Caki2 (cell line): Measurements from ENCODE around the gene VWA3A. TPM values are rescaled to one million over a fixed set of nuclear protein-coding genes. Genes with fewer than 3 reads are reported as not detected.
"Not testable (repeated sequence)": the region's sequence is repeated elsewhere in the genome, so short reads cannot be mapped to it uniquely, and the experiment has no call there.

Experiments used
- DNase-seq: peaks from one replicate; pipeline ENCODE4 v3.0.0-alpha.2; 2015; ENCODE audit warnings: low read depth
- in situ Hi-C: cut with HindIII; loops from 2 replicates; pipeline ENCODE4 v1.10.0; 2016; ENCODE audit warnings: low sequenced_read_pairs, low pct_unique_long_range_greater_than_20kb, mixed read lengths
- total RNA-seq: library from RNA; depleted of rRNA; stranded (reverse); fragments of >200 nt; shearing (Covaris generic); gene quantifications from 2 replicates; pipeline ENCODE4 v1.2.3, GENCODE V29; 2014; ENCODE audit warnings: low replicate concordance

Gene VWA3A
- total RNA-seq, 1 experiment from 2014 or later: not detected

GRCh38 chr16:22077700-22078313 is 14.5 kb upstream of the VWA3A start:
- peak; percentile 53 for DNase-seq

GRCh38 chr16:22078656-22079055 is 13.7 kb upstream of the VWA3A start:
- no peak for DNase-seq
- in situ Hi-C loops: no loop called here

More at GRCh38 chr16:22077700-22078313, 14.5 kb upstream of the VWA3A start:
- in situ Hi-C loops: no loop called here

GRCh38 chr16:22081050-22081449 is 11.3 kb upstream of the VWA3A start:
- in situ Hi-C loops: loop anchor here (5.0 kb wide), 1 partner anchor 106 kb away; no protein-coding TSS in a partner anchor

GRCh38 chr16:22086440-22086839 is 5.9 kb upstream of the VWA3A start:
- in situ Hi-C loops: no loop called here
- DNase-seq: no peak

More at GRCh38 chr16:22081050-22081449, 11.3 kb upstream of the VWA3A start:
- DNase-seq: no peak

- in situ Hi-C loops: no loop called here
- DNase-seq: no peak
These were observed 3.7 kb upstream of the VWA3A start for GRCh38 chr16:22088642-22089041.

GRCh38 chr16:22089910-22090309 is 2.4 kb upstream of the VWA3A start:
- no peak for DNase-seq
- in situ Hi-C loops: no loop called here

- no peak for DNase-seq
- in situ Hi-C loops: no loop called here
These were observed 620 bp upstream of the VWA3A start for GRCh38 chr16:22091721-22092120.

- in situ Hi-C loops: no loop called here
- DNase-seq: no peak
These were observed 990 bp downstream of the VWA3A start for GRCh38 chr16:22093331-22093730.

GRCh38 chr16:22093996-22094395 is 1.7 kb downstream of the VWA3A start:
- no peak for DNase-seq
- in situ Hi-C loops: no loop called here

- DNase-seq: peak; percentile 63
- in situ Hi-C loops: no loop called here
These were observed 6.3 kb downstream of the VWA3A start for GRCh38 chr16:22098405-22099255.

GRCh38 chr16:22099256-22099975 is 7.1 kb downstream of the VWA3A start:
- DNase-seq: no peak
- in situ Hi-C loops: no loop called here

GRCh38 chr16:22103441-22103840 is 11.1 kb downstream of the VWA3A start:
- in situ Hi-C loops: no loop called here
- DNase-seq: no peak

GRCh38 chr16:22109258-22109898 is 17.0 kb downstream of the VWA3A start:
- no peak for DNase-seq
- in situ Hi-C loops: no loop called here

GRCh38 chr16:22111629-22112028 is 19.3 kb downstream of the VWA3A start:
- DNase-seq, in situ Hi-C loops: not testable (repeated sequence)

GRCh38 chr16:22116095-22116700 is 23.9 kb downstream of the VWA3A start:
- no peak for DNase-seq
- in situ Hi-C loops: no loop called here

- no peak for DNase-seq
- in situ Hi-C loops: no loop called here
These were observed 25.3 kb downstream of the VWA3A start for GRCh38 chr16:22117609-22118008.

- in situ Hi-C loops: no loop called here
These were observed 28.1 kb downstream of the VWA3A start for GRCh38 chr16:22120440-22120839.

GRCh38 chr16:22122239-22122638 is 29.9 kb downstream of the VWA3A start:
- in situ Hi-C loops: no loop called here
- no peak for DNase-seq

More at GRCh38 chr16:22120440-22120839, 28.1 kb downstream of the VWA3A start:
- no peak for DNase-seq
